SW 1271 (cell line): Measurements from ENCODE around the gene ZNF219.

ENCODE experiments used
- DNase-seq, 2 experiments: peaks; one replicate each; lab custom pipeline; 2025; lab: John Stamatoyannopoulos, UW

Gene ZNF219

GRCh38 chr14:21102521-21103410 is 4.3 kb upstream of the ZNF219 start:
- no peak for DNase-seq

DNA sequence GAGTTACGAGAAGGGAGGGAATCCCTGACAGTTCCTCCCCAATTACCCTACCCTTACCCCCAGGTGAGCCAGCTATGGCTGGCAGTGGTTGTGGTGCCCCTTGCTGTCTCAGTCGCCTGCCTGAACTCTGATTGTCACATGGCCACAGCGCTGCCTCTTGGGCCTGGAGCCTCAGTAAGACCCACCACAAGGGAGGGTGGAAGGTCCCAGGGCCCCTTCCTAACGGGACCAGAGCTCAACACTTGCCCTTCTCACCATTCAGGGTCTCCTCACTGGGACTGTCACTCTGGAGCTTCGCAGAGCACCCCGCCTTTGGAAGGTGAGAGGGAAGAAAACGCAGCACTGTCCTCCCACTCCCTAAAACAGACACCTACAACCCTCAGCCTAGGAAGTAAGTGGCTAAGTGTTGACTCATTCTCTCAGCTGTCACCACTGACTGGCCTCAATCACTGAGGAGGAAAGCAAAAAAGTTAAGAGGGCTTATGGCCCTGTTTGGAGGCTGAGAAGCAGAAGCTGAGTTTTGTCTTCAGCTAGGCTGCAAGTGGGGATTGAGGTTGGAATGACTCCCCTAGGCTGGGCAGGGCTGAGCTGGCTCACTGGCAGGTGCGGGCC is 3.5 kb upstream of the ZNF219 start:
- DNase-seq = no peak

DNA sequence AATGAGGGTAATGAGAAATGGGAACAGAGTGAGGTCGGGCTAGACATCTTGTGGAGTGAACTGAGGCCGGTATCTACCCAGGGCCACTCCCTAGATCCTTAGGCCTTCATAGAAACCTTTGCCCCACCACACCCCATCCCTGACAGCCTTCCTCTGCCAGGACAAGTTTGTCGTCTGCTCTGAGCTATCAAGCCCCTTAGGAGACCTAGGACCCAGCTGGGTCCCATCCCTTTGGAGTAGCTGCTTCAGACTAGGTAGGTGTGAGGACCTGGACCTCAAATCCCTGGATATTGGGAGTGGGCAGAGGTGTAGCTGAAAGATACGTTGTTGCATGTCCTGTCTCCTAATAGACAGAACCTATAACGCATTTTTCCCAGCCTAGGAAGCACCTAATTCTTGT is 2.5 kb upstream of the ZNF219 start, which contains the start of gene TMEM253:
Gene TMEM253, plus strand, starts transcription at position 136 of the 400 bp plus-strand sequence. CDS start 278 bp downstream, outside the sequence.
- DNase-seq = no peak

- DNase-seq = no peak
Observed at GRCh38 chr14:21099596-21099985, 1.1 kb upstream of the ZNF219 start.

- DNase-seq = no peak
Observed at GRCh38 chr14:21098892-21099595, 589 bp upstream of the ZNF219 start.

DNA sequence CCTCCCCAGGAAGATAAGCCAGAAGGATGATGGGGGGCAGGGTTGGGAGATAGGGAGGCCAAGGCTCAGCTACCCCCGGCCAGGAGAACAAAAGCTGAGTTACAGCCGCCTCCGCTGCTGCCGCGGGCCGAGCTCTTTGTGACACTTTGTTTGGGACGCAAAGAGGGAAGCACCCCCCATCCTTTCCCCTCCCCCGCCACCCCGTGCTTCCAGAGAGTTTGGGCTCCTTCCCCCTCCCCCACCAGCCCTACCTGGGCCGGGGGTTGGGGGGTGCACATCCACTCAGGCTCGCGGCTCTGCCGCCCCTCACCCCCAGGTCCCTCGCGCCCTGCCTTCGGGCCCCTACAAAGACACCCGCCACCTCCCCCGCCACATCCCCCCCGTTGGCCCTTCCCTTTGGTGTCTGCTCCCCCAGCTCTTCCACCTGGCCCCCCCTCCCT is 799 bp downstream of the ZNF219 start:
- DNase-seq = no peak

- DNase-seq = peak in 1 of 2 experiments; percentile 9
Observed at GRCh38 chr14:21096978-21097635, 1.3 kb downstream of the ZNF219 start.

DNA sequence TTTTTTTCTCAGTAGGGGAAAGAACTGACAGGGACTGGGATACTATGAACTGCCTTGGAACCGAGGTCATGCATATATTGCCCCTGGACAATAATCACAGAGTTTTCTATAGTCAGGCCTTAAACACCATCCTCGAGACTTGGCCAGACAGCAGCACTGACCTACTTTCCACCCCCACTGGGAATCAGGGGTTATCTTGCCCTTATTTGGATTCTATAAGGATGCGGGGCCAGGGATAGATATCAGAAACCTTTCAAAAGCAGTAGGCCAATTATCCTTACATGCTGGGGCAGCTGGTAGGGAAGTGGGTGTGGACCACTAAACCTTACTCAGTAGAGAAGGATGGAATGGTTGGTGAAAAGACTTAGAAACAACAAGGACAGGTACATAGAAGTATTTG is 2.0 kb downstream of the ZNF219 start:
- DNase-seq = no peak

DNA sequence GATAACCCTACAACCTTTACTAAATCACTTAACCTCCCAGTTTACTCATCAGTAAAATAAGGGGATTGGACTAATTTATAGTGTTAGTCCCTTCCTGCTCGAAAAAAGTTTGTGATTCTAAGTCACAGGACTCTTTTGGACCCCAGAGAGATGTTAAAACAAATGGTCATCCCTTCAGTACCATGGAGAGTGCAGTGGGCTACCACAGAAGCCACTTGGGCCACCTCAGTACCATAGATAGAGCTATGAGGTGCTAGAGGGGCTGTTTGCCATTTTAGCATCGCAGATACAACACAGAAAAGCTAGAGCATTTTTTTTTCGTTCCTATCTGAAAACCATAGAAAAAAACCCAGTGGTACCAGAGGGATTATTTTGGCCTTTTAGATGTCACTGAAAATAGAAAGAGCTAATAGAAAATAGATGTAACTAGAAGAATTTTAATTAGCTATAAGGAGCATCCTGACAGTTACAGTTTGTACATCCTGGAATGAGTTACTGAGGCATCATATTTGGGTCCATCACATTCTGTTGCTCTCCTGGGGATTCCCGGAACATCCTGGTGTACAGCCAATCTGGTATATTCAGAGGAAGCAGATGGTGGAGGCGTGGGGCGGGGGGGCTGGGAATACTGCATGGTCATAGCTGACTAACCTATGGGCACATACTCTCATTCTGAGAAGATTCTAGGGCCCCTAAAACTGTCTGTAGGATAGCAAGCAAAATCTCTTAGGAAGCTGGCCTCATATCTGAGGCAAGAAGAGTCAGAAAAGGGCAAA is 2.8 kb downstream of the ZNF219 start:
- DNase-seq = no peak

DNA sequence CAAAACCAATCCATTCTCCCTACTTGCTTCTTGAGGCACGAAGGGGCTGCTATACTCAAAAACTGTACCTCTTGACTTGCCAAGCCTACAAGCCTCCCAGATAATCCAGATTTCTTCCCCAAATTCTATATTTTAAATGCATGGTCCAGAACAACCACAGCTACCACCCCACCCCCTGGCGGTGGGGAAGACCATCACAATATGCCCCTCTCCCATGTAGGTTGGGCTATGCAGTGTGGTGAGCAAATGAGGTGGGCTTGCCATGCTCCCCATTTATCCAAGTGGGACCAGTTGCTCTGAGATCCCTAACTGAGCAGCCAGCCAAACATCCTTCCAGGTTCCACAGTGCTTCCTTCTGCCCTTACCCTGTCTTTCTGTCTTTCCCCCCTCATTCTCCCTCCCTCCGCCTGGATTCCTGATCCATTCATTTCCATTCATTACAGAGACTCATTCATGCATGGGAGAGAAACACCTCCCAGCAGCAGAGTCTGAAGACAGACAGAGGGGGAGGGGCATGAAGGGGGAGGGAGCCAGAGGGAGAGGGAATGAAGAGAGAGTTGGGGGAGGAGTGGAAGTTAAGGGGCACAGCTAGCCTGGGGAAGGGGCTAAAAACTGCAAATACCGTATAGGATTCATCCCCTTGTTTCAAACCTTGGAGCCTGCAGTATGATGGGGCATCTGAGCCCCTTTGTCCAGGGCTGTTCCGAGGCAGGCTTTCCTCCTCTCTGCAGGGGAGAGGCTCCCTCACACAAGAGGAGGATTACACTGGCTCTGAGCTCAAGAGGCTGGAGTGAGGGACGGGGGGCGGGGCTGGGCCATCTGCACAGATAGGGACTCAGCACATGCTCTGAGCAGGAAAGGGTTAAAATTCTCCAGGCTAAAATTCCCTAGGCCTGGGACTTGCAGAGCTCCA is 4.4 kb downstream of the ZNF219 start:
- no peak for DNase-seq

- no peak for DNase-seq
Observed at GRCh38 chr14:21093018-21093417, 5.4 kb downstream of the ZNF219 start.

GRCh38 chr14:21092273-21093011 is 6.0 kb downstream of the ZNF219 start:
- DNase-seq = peak in 1 of 2 experiments; percentile 31

GRCh38 chr14:21091821-21092272 is 6.6 kb downstream of the ZNF219 start:
- no peak for DNase-seq

- DNase-seq = no peak
Observed at GRCh38 chr14:21090940-21091663, 7.4 kb downstream of the ZNF219 start.

GRCh38 chr14:21090194-21090939 is 8.1 kb downstream of the ZNF219 start:
- no peak for DNase-seq

GRCh38 chr14:21089877-21090193 is 8.6 kb downstream of the ZNF219 start:
- no peak for DNase-seq

GRCh38 chr14:21089271-21089670 is 9.2 kb downstream of the ZNF219 start:
- no peak for DNase-seq

DNA sequence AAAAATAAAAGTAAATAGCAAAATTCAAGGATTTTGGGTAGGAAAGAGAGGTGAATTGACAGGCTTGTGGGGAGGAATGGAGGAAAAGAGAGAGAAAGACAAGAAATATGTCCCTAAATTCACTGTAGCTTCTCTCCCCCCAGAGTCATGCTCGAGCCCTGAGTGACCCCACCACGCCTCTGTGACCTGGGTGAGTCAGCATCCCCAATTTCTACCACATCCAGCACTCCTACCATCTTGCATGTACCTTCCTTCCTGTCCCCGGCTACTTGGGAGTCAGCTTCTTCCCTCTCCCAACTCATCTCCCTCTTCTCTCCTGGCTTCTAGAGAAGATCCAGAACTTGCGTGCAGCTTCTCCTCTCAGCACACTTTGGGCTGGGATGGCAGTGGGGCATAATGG is 9.8 kb downstream of the ZNF219 start:
- DNase-seq = no peak
